ENCODE data around the gene MIOX. TPM values are rescaled to one million over a fixed set of nuclear protein-coding genes. Genes with fewer than 3 reads are reported as not detected.

MIOX gene
- total RNA-seq, 6 donors from 2014 or later: not detected

GRCh38 chr22:50468626-50469025 is 18.0 kb upstream of the MIOX start:
- no peak for ATAC-seq (ENCODE audit: low FRiP score in 2 of 2)
- no peaks in the 10 kb centered on the region for H3K9me3 ChIP-seq
- H3K27me3 ChIP-seq: no peaks in the 10 kb centered on the region
- peak in 1 of 2 donors; percentile 58 for DNase-seq
- TF ChIP-seq POLR2A (IDR thresholded peaks at IDR 0.05) (no peak), POLR2AphosphoS5 (IDR thresholded peaks at IDR 0.05) (no peak), CTCF (IDR thresholded peaks at IDR 0.05) (no peak)
- no peak overlapping the region for H3K4me3 ChIP-seq
- WGBS, 2 donors: 90 to 96% methylated on average over 7 to 8 of the region's 8 CpGs
- peaks cover 27 to 47% (median 46%) of the 10 kb centered on the region in 4 donors for H3K36me3 ChIP-seq
- peak overlapping the region in 3 of 4 donors; percentile 18 to 65 (median 48) for H3K27ac ChIP-seq
- peaks cover 41 to 52% (median 44%) of the 10 kb centered on the region in 4 donors for H3K4me1 ChIP-seq

GRCh38 chr22:50469377-50470305 is 17.0 kb upstream of the MIOX start:
- 41% methylated on average over 7 to 23 of the region's 25 CpGs for WGBS, 2 donors
- TF ChIP-seq CTCF (IDR thresholded peaks at IDR 0.05) (no peak), EP300 (IDR thresholded peaks at IDR 0.05) (no peak), POLR2AphosphoS5 (IDR thresholded peaks at IDR 0.05) (peak in 1 of 2 donors; percentile 29), POLR2A (IDR thresholded peaks at IDR 0.05) (peak in 1 of 4 donors; percentile 19)
- H3K36me3 ChIP-seq: peaks cover 17 to 36% (median 36%) of the 10 kb centered on the region in 4 donors
- DNase-seq (peak; percentile 83 to 89), ATAC-seq (ENCODE audit: low FRiP score in 2 of 2) (peak; percentile 18 to 63)
- H3K4me1 ChIP-seq: peaks cover 45 to 59% (median 49%) of the 10 kb centered on the region in 4 donors
- H3K4me3 ChIP-seq: no peak overlapping the region
- peak overlapping the region; percentile 18 to 65 (median 34) for H3K27ac ChIP-seq
- H3K27me3 ChIP-seq: no peaks in the 10 kb centered on the region
- no peaks in the 10 kb centered on the region for H3K9me3 ChIP-seq

GRCh38 chr22:50470491-50470890 is 16.2 kb upstream of the MIOX start:
- no peak for DNase-seq
- Histone ChIP-seq H3K27me3 (no peaks in the 10 kb centered on the region), H3K4me3 (no peak overlapping the region), H3K27ac (peak overlapping the region in 3 of 4 donors; percentile 22 to 65 (median 50)), H3K36me3 (peaks cover 17 to 28% (median 28%) of the 10 kb centered on the region in 4 donors), H3K9me3 (no peaks in the 10 kb centered on the region), H3K4me1 (peaks cover 48 to 64% (median 53%) of the 10 kb centered on the region in 4 donors)
- TF ChIP-seq EP300 (IDR thresholded peaks at IDR 0.05) (no peak), POLR2A (IDR thresholded peaks at IDR 0.05) (no peak), CTCF (IDR thresholded peaks at IDR 0.05) (no peak), POLR2AphosphoS5 (IDR thresholded peaks at IDR 0.05) (no peak)
- WGBS, 2 donors: 70 to 74% methylated on average over 3 to 6 of the region's 6 CpGs
- ATAC-seq (ENCODE audit: low FRiP score in 2 of 2): no peak

DNA sequence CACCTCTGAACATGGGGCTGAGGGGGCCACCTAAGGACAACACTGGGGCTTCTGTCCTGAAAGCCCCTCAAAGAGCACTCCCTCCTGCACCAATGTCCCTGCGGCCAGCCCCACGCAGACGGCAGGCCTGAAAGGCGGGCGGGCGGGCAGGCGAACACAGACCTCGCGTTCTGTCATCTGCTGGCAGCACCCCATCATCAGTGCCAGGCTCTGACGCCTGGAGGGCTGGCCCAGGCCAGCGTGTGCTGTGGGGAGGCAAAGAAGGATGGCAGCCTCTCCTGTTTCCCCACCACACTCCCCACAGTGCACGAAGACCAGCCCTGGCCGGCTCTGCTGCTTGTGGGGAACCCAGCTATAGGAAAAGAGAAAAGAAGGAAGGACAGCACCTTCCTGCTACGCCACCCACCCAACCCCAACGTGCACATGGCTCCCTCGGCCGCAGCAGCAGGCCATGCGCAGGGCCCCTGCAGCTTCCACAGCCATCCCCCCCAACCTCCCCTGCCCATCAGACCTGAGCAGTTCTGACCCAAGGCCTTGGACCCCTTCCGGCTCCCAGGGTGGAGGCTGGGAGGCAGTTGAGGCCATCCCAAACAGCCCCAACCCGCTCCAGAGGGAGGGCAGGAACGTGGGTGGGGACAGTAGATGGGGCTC is 15.3 kb upstream of the MIOX start:
- ATAC-seq (ENCODE audit: low FRiP score in 2 of 2) (no peak), DNase-seq (peak in 1 of 2 donors; percentile 68)
- H3K4me3 ChIP-seq: no peak overlapping the region
- TF ChIP-seq CTCF (IDR thresholded peaks at IDR 0.05): no peak
- H3K9me3 ChIP-seq: no peaks in the 10 kb centered on the region
- WGBS, 2 donors: 57 to 80% methylated on average over 1 to 21 of the region's 21 CpGs
- peaks cover 50 to 66% (median 54%) of the 10 kb centered on the region in 4 donors for H3K4me1 ChIP-seq
- H3K36me3 ChIP-seq: peaks cover 11 to 20% (median 19%) of the 10 kb centered on the region in 4 donors
- H3K27ac ChIP-seq: peak overlapping the region in 2 of 4 donors; percentile 46 to 50
- H3K27me3 ChIP-seq: no peaks in the 10 kb centered on the region
